Stomach (tissue), 4 donors: Measurements from ENCODE around the gene WNT2B.

ENCODE experiments used
- CTCF ChIP-seq, 7 experiments: fragments of 450-650 bp in 4 of 7; fragments of 200-600 bp in 3 of 7; sonication (generic) in 3 of 7; IDR thresholded peaks; one replicate each; pipeline ENCODE4 v1.5.1; 2016 to 2019; ENCODE audit warnings: antibody characterized with exemption in 7 of 7, control low read depth in 2 of 7, mild to moderate bottlenecking in 1 of 7
- EP300 ChIP-seq: sonication (generic); formaldehyde crosslinking; IDR thresholded peaks from one replicate; pipeline ENCODE4 v1.6.1; 2017; ENCODE audit warnings: antibody characterized with exemption
- POLR2A ChIP-seq, 4 donors: fragments of 450-650 bp; IDR thresholded peaks; one replicate each; pipeline ENCODE4 v1.6.1; 2016; ENCODE audit warnings: antibody characterized with exemption in 4 of 4, control low read depth in 2 of 4, mild to moderate bottlenecking in 1 of 4, moderate library complexity in 1 of 4
- POLR2AphosphoS5 ChIP-seq, 3 donors: sonication (generic); formaldehyde crosslinking; IDR thresholded peaks; one replicate each; pipeline ENCODE4 v1.6.1; 2016; ENCODE audit warnings: antibody characterized with exemption in 3 of 3

GRCh38 chr1:112517646-112518045 lies 8.9 kb downstream of the WNT2B start:
- no peak for TF ChIP-seq POLR2A (IDR thresholded peaks at IDR 0.05)
- TF ChIP-seq CTCF (IDR thresholded peaks at IDR 0.05) = no peak
- TF ChIP-seq POLR2AphosphoS5 (IDR thresholded peaks at IDR 0.05) = no peak
- TF ChIP-seq EP300 = no peak
